ENCODE measurements around the gene METTL15.
"Not testable (repeated sequence)": the region's sequence is repeated elsewhere in the genome, so short reads cannot be mapped to it uniquely, and the experiment has no call there.

Gene METTL15

GRCh38 chr11:28274216-28274615, 166.0 kb downstream of the METTL15 start:
- Mint-ChIP-seq H3K4me3 (no peak overlapping the region), H3K4me1 (no peaks in the 10 kb centered on the region), H3K9me3 (peaks cover 0 to 7% of the 10 kb centered on the region in 2 donors), H3K27me3 (no peaks in the 10 kb centered on the region), H3K27ac (no peak overlapping the region)
- ATAC-seq: no peak
- DNase-seq: no peak

- ATAC-seq (no peak), DNase-seq (no peak)
- H3K4me3 Mint-ChIP-seq: no peak overlapping the region
- H3K27ac Mint-ChIP-seq: no peak overlapping the region
- H3K9me3 Mint-ChIP-seq: peaks cover 9 to 13% of the 10 kb centered on the region in 2 donors
- no peaks in the 10 kb centered on the region for H3K27me3 Mint-ChIP-seq
- no peaks in the 10 kb centered on the region for H3K4me1 Mint-ChIP-seq
Observed at GRCh38 chr11:28284196-28284595, 176.0 kb downstream of the METTL15 start.

- ATAC-seq (no peak), DNase-seq (no peak)
- H3K27me3 Mint-ChIP-seq: no peaks in the 10 kb centered on the region
- H3K4me3 Mint-ChIP-seq: no peak overlapping the region
- no peaks in the 10 kb centered on the region for H3K4me1 Mint-ChIP-seq
- H3K9me3 Mint-ChIP-seq: peaks cover 0 to 6% of the 10 kb centered on the region in 2 donors
- no peak overlapping the region for H3K27ac Mint-ChIP-seq
Observed at GRCh38 chr11:28289444-28289843, 181.3 kb downstream of the METTL15 start.

GRCh38 chr11:28290995-28291394, 182.8 kb downstream of the METTL15 start:
- not testable (repeated sequence) for H3K4me3 Mint-ChIP-seq, H3K27ac Mint-ChIP-seq

GRCh38 chr11:28296426-28296825, 188.2 kb downstream of the METTL15 start:
- DNase-seq: no peak
- ATAC-seq: no peak
- no peak overlapping the region for H3K4me3 Mint-ChIP-seq
- H3K27me3 Mint-ChIP-seq: no peaks in the 10 kb centered on the region
- H3K27ac Mint-ChIP-seq: no peak overlapping the region
- H3K9me3 Mint-ChIP-seq: no peaks in the 10 kb centered on the region
- no peaks in the 10 kb centered on the region for H3K4me1 Mint-ChIP-seq

More at GRCh38 chr11:28290995-28291394, 182.8 kb downstream of the METTL15 start:
- not testable (repeated sequence) for DNase-seq, ATAC-seq, H3K27me3 Mint-ChIP-seq, H3K9me3 Mint-ChIP-seq, H3K4me1 Mint-ChIP-seq

- no peaks in the 10 kb centered on the region for H3K4me1 Mint-ChIP-seq
- ATAC-seq (no peak), DNase-seq (no peak)
- no peaks in the 10 kb centered on the region for H3K9me3 Mint-ChIP-seq
- H3K4me3 Mint-ChIP-seq: no peak overlapping the region
- no peak overlapping the region for H3K27ac Mint-ChIP-seq
- no peaks in the 10 kb centered on the region for H3K27me3 Mint-ChIP-seq
Observed at GRCh38 chr11:28298209-28298608, 190.0 kb downstream of the METTL15 start.

GRCh38 chr11:28303477-28304191, 195.4 kb downstream of the METTL15 start:
- peaks cover 0 to 5% of the 10 kb centered on the region in 2 donors for H3K9me3 Mint-ChIP-seq
- H3K27ac Mint-ChIP-seq: no peak overlapping the region
- ATAC-seq (no peak), DNase-seq (no peak)
- H3K4me3 Mint-ChIP-seq: no peak overlapping the region
- H3K4me1 Mint-ChIP-seq: no peaks in the 10 kb centered on the region
- no peaks in the 10 kb centered on the region for H3K27me3 Mint-ChIP-seq

- no peak for ATAC-seq
- no peak for DNase-seq
- no peak overlapping the region for H3K27ac Mint-ChIP-seq
- H3K4me3 Mint-ChIP-seq: no peak overlapping the region
- H3K9me3 Mint-ChIP-seq: peaks cover 5 to 8% of the 10 kb centered on the region in 2 donors
- H3K4me1 Mint-ChIP-seq: no peaks in the 10 kb centered on the region
- no peaks in the 10 kb centered on the region for H3K27me3 Mint-ChIP-seq
Observed at GRCh38 chr11:28315440-28315839, 207.3 kb downstream of the METTL15 start.

GRCh38 chr11:28318871-28319270, 210.7 kb downstream of the METTL15 start:
- H3K4me3 Mint-ChIP-seq: no peak overlapping the region
- H3K4me1 Mint-ChIP-seq: no peaks in the 10 kb centered on the region
- H3K27ac Mint-ChIP-seq: no peak overlapping the region
- H3K9me3 Mint-ChIP-seq: peaks cover 5 to 8% of the 10 kb centered on the region in 2 donors
- no peak for ATAC-seq
- DNase-seq: no peak
- H3K27me3 Mint-ChIP-seq: no peaks in the 10 kb centered on the region

GRCh38 chr11:28323621-28324020, 215.4 kb downstream of the METTL15 start:
- Mint-ChIP-seq H3K27me3 (no peaks in the 10 kb centered on the region), H3K4me3 (no peak overlapping the region), H3K4me1 (no peaks in the 10 kb centered on the region), H3K27ac (no peak overlapping the region), H3K9me3 (peaks cover 8 to 11% of the 10 kb centered on the region in 2 donors)
- ATAC-seq: no peak
- no peak for DNase-seq

GRCh38 chr11:28332393-28332792, 224.2 kb downstream of the METTL15 start:
- peak; percentile 81 for ATAC-seq
- not testable (repeated sequence) for DNase-seq, H3K9me3 Mint-ChIP-seq, H3K4me3 Mint-ChIP-seq, H3K27ac Mint-ChIP-seq, H3K4me1 Mint-ChIP-seq, H3K27me3 Mint-ChIP-seq

- peaks cover 23 to 31% of the 10 kb centered on the region in 2 donors for H3K9me3 Mint-ChIP-seq
- no peak overlapping the region for H3K27ac Mint-ChIP-seq
- H3K4me1 Mint-ChIP-seq: no peaks in the 10 kb centered on the region
- no peaks in the 10 kb centered on the region for H3K27me3 Mint-ChIP-seq
- no peak for DNase-seq
- ATAC-seq: no peak
- H3K4me3 Mint-ChIP-seq: no peak overlapping the region
Observed at GRCh38 chr11:28337701-28338100, 229.5 kb downstream of the METTL15 start.

- DNase-seq (no peak), ATAC-seq (no peak)
- no peaks in the 10 kb centered on the region for H3K27me3 Mint-ChIP-seq
- peaks cover 23 to 31% of the 10 kb centered on the region in 2 donors for H3K9me3 Mint-ChIP-seq
- H3K27ac Mint-ChIP-seq: no peak overlapping the region
- no peak overlapping the region for H3K4me3 Mint-ChIP-seq
- no peaks in the 10 kb centered on the region for H3K4me1 Mint-ChIP-seq
Observed at GRCh38 chr11:28338371-28338770, 230.2 kb downstream of the METTL15 start.

- Mint-ChIP-seq H3K4me3 (no peak overlapping the region), H3K27ac (peak overlapping the region in 1 of 2 donors; percentile 51), H3K27me3 (no peaks in the 10 kb centered on the region), H3K4me1 (no peaks in the 10 kb centered on the region), H3K9me3 (peaks cover 23 to 31% of the 10 kb centered on the region in 2 donors)
- ATAC-seq (no peak), DNase-seq (no peak)
Observed at GRCh38 chr11:28339488-28339887, 231.3 kb downstream of the METTL15 start.

- Mint-ChIP-seq H3K4me1 (no peaks in the 10 kb centered on the region), H3K4me3 (no peak overlapping the region), H3K9me3 (peaks cover 23 to 29% of the 10 kb centered on the region in 2 donors), H3K27ac (no peak overlapping the region), H3K27me3 (no peaks in the 10 kb centered on the region)
- no peak for ATAC-seq
- no peak for DNase-seq
Observed at GRCh38 chr11:28342716-28343115, 234.5 kb downstream of the METTL15 start.

GRCh38 chr11:28343304-28344233, 235.4 kb downstream of the METTL15 start:
- Mint-ChIP-seq H3K9me3 (peaks cover 14 to 21% of the 10 kb centered on the region in 2 donors), H3K4me1 (no peaks in the 10 kb centered on the region), H3K27me3 (no peaks in the 10 kb centered on the region), H3K4me3 (no peak overlapping the region), H3K27ac (no peak overlapping the region)
- DNase-seq (no peak), ATAC-seq (no peak)

Data from stimulated activated naive CD8-positive, alpha-beta T cell treated with anti-CD3 and anti-CD28 coated beads, Interleukin-15, amount 100 ng/mL, for 72 hours (primary cell).